Ramos (cell line): ENCODE data around the gene RPAIN.
"Not testable (repeated sequence)": the region's sequence is repeated elsewhere in the genome, so short reads cannot be mapped to it uniquely, and the experiment has no call there.

Source experiments
- in situ Hi-C: fragments of 300-500 bp; cut with MboI; formaldehyde crosslinking; loops from one replicate; pipeline ENCODE4 v1.14.3; 2022; ENCODE audit warnings: low sequenced_read_pairs; ENCODE audit not compliant: unreplicated experiment

The RPAIN gene

DNA sequence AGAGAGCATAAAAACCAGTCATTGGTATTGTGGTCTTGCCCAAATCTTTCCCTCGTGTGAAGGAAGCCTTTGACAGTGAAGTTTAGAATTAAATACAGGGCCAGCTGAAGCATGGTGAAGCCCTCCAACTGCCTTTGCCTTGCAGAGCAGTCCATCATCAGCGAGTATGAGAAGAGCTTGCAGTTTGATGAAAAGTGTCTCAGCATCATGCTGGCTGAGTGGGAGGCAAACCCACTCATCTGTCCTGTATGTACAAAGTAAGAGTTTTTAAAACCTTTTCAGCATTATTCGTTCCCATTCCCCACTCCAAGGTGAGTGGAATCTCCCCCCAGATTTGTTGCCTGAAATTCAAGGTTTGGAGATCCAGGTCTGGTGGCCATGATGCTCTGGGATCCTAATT, 5.8 kb downstream of the RPAIN start:
- in situ Hi-C loops: no loop called here

DNA sequence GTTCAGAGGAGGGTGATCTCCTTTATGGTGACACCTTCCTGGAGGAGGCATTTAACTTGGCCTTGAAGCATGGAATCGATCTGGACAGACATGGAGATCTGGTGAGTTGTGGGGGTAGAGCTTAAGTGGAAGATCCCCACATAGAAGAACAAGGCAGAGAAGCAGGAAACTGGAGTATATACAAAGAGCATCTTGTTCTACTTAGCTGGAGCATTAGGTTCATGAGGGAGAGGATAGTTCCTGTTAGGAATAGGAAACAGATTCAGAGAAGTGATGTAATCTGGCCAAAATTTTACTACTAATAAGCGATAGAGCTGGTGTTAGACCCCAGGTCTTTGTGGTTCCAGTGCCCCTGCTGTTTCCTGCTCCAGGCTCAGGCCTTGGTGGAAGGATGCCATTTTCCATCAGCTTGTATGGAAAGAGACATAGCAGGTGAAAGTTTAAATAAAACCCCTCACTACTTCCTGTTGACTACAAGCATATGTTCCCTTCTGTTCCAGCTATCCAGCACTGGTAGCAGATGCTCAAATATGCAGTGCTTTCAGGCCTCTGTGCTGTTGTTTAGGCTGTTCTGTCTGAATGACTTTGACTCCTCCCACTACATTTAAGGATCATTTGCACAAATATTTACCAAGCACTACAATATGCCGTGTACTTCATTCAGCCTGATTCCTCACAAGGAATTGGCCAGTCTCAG, 9.4 kb downstream of the RPAIN start:
- in situ Hi-C loops: no loop called here

DNA sequence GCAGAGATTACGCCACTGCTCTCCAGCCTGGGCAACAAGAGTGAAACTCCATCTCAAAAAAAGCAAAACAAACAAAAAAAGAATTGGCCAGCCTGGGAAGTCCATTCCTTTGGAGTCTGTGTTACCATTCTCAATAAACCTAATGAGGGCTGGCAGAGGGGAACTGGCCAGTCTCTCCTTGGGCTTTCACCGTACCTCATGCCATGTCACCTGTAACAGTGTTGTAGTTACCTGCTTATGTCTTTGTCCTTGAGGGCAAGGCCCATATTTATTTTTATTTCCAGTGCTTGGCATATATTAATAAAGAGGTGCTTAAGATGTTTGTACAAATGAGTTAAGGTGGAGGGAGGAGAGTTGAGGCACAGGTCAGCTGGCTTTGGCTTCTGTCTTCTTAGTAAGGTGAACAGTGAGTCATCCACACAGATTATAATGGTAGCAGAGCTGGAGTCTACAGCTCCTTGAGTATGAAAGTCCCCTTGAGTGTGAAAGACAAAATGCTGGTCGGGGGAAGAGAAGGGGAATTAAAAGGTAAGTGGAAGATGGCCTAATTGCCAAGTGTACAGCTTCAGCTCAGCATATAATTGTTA, 10.5 kb downstream of the RPAIN start:
- in situ Hi-C loops: no loop called here

DNA sequence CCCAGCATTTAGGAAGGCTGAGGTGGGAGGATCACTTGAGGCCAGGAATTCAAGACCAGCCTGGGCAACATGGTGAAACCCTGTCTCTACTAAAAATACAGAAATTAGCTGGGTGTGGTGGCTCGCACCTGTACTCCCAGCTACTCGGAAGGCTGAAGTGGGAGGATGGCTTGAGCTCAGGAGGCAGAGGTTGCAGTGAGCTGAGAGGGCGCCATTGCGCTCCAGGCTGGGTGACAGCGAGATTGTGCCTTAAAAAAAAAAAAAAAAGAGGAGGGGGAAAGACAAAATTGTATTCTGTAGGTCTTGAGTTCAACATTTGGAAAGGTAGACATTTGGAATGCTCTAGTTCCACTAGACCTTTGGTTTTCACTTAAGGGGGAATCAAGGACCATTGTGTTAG, 11.3 kb downstream of the RPAIN start:
- in situ Hi-C loops: not testable (repeated sequence)

DNA sequence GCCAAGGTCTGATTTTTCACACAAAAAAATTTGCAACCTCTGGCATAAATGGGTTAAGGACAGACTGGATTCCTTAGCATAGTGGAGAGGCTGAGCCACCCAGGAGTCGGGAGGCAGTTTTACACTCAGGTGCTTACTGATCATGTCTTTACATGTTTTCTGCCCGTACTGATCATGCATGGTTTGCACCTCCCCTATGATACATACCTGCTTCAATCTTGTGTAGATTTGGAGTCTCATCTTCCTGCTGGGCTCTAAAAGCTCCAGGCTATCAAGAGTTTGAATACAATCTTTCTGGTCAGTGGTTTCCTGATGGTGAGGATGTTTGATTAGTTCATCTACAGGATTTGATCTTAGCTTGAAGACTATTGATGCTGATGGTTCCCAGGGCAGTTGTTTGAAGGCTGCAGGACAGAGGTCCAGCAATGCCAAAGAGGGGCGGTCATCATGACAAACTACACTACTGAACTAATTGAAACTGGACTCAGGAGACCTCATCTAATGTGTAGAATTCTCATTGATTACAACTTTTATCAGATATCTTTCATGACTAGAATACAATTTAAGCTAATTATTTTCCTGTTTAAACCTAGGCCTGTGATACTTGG, 12.1 kb downstream of the RPAIN start:
- in situ Hi-C loops: no loop called here

DNA sequence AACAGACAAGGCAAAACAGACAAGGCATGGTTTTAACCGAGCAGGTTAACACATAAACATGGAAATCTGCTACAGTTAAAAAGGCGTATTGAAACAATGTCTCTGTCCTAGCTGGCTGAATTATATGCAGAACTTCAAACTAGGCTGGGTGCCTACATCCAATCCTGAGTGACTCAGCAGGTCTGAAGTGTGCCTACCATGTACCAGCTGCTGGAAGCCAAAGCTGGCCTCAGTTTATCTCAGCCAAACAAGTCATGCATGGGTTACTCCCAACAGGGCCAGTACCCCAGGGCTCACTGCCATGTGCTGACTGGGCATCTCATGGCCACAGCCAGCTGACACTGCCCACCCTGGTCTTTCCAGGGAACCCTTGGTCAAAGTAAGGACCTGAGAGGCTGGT, 15.0 kb downstream of the RPAIN start:
- in situ Hi-C loops: no loop called here

DNA sequence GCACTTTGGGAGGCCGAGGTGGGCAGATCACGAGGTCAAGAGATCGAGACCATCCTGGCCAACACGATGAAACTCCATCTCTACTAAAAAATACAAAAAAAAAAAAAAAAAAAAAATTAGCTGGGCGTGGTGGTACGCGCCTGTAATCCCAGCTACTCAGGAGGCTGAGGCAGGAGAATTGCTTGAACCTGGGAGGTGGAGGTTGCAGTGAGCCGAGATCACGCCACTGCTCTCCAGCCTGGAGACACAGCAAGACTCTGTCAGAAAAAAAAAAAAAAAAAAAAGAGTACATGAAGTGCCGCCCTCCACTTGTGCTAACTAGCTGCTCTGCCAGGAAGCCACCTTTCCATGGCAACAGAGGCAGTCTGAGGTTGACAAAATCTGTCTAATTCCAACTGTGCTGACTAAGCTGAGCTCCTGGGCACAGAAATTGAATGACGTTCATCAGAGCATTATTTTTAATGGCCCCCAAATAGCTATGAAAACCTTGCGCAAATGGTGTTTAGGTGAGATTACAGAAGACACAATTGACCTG, 15.9 kb downstream of the RPAIN start:
- in situ Hi-C loops: not testable (repeated sequence)

DNA sequence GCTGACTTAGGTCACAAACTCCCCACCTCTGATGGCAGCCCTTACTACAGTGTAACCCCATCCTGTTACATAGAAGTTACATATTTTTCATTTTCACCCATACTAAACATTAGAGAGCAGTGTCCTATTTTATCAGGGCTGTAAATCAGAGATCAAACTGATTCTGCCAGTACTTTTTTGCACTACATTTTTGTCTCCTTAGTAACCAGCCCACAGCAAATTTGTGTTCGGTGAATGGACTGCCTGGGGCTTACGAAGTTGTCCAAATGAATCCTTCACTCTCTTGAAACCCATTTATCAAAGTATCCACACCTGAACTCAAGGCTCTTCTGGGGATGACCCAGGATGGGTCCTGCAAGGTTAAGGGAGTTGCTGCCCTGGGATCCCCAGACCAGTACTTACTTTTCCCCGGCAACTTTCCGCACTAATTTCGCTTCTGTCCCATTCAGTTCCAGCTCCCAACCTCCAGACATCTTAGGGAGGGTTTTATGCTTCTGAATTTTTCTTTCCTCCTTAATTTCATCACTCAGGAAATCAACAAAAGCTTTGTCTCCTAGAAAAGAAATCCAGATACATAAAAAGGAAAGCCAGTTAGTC, 17.8 kb downstream of the RPAIN start:
- in situ Hi-C loops: no loop called here

DNA sequence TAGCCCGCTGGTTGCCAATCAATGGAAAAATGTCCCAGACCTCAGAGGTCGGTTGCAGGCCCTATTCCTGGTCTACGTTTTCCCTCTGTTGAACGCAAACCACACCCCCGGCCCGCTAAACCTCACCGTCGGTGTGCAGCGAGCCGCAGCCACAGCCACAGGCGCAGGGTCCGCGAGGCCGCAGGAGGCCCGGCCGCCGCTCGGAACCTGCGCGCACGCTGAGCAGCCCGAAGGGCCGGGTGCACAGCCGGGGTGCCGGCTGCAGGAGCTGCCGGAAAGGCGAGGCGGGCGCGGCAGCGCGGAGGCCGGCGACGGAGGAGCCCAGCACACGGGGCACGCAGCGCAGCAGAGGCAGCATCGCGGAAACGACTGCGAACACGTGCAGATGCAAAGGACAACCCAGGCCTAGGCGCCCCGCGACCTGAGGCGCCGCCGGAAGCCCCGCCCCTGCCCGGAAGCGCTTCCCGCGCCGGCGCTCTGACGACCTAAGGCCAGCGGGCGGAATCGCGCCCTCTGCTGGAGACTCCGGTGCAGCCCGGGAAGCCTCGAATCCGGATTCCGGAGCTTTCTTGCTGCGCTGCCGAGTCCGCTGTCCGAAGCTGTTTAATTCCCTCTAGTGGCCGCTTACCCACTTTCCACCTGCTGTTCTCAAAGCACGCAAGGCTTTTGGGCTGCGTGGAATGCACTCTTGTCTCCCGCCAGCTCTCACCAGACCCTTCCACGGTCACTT, 18.9 kb downstream of the RPAIN start, which contains the start of gene C1QBP:
Gene C1QBP (minus strand): TSS at position 440 of the 730 bp plus-strand sequence. CDS start 82 bp downstream, at position 358.
- in situ Hi-C loops: no loop called here

DNA sequence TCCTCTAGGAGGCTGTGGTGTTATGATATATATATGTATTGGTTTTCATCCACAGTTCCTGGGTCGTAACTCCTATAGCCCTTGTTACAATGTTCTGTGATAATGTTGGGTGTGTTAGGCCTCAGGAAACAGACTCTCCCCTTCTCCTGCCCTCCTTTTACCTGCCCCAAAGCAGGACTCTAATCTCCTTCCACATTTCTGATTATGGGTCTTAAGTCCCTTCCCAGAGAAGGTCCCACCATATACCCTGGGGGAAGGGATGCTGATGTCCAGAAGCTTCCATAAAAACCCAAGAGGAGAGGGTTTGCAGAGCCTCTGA, 19.4 kb downstream of the RPAIN start:
- in situ Hi-C loops: no loop called here

DNA sequence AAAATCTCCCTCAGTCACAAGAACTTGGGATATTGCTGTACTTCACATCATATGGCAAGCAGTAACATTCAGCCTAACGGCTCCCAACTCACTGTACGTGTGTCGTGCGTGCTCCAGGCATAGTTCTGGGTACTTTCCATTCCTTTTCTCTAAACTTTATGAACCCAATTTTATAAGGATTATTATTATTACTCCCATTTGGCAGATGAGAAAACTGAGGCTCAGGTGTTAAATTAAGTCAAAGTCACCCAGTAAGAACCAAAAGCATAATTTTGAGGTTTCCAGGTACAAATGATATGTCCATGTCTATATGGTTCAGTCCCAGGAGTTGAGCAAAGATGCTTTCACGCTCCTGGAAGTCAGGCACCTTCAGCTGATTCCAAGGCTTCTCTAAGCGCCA, 23.7 kb downstream of the RPAIN start:
- in situ Hi-C loops: no loop called here

DNA sequence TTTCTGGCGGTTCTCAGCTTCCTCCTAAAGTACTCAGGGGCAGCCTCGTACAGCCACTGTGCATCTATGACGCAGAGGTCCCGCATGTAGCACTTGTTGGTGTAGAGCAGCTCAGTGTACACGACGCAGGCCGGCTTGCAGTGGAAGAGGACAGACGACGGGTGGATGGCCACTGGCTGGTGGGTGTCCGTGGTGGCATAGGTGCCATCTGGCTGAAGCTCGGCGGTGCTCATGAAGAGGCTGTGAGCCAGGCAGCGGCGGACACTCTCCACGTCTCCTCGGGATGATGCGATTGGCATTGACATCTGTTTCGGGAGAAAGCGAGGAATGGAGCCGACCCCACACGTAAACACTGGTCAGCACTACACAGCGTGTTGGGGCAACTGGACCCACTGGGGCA, 24.2 kb downstream of the RPAIN start:
- in situ Hi-C loops: no loop called here

DNA sequence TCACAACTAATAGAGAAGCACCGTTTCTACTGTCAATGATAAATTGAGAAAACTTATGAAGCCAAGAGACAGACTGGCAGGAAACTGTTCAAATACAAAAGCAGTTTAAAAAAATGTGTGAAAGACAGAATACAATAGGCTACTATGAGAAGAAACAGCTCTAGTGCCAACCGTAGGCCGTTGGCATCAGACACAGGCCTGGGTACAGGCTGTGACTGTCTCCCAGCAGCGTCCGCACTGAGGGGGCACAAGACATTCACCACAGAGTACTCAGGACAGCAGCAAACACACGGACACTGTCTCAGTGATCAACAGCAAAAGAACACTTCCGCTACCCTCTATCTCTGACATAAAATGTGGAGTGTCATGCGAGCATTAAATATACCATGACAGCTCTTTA, 26.8 kb downstream of the RPAIN start:
- in situ Hi-C loops: no loop called here

DNA sequence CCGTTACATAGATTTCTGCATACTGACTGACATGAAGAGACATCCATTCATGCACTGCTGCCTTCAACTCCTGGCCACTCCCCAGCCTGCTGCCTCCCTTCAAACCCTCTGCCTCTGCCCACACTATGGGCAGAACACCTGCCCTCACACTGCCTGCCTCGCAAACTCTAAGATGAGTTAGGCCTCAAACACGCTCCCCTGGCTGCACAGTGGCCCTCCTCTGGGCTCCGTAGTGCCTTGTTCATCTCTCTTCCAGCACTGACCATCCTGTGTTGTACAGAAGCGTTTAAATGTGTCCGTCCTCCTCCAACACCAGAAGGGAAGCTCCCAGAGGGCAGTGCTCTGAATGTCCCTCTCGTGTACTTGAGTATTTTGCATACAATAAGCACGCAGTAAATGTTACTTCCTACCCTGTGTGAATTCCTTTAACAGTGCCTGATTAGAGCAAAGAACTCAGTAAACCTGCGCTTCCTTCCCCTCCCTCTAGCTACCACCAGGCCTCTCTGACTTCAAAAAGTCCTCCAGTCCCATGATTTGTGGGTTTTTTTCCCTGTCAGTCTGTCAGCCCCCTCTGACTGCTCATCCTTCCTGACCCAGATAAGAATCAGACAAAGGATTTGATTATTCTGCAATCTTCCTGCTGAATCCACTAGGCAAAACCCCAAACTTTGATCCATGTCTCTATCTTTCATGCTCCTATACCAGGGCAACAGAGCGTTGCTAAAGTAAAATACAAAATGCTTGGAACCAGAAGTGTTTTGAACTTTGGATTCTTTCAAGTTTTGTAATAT, 44.9 kb downstream of the RPAIN start:
- in situ Hi-C loops: no loop called here

DNA sequence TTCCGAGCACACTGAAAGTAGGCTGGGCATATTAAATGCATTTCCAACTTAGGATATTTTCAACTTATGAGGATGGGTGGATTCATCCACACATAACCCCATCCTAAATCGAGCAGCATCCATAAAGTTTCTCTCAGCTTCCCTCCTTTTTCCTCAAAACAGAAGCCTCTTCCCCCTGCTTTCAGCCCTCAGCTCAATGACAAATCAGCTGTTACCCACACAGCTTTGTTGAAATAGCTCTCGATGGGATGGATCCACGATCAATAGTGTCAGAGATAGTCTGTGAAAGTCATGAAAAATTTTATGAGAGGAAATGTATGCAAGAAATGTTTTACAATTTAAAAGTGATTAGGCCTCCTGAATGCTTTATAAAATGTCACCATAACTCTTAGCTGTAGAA, 46.3 kb downstream of the RPAIN start:
- in situ Hi-C loops: no loop called here

DNA sequence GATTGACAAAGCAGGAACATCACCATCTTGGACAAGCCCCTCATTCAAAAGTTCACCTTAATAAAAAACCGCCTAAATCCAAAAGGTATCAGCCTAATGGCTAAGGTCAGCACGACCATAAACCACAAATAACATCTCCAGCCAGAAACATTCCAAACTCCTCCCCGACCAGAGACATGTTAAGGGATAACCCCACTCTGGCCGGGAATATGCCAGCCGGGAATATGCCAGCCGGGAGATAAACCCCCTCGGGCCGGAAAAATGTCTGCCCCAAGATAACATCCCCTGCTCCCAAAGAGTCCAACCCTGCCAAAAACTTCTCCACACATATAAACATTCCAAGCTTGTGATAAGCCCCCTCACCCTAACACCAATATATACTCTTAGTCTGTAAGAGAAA, 47.4 kb downstream of the RPAIN start:
- in situ Hi-C loops: no loop called here

DNA sequence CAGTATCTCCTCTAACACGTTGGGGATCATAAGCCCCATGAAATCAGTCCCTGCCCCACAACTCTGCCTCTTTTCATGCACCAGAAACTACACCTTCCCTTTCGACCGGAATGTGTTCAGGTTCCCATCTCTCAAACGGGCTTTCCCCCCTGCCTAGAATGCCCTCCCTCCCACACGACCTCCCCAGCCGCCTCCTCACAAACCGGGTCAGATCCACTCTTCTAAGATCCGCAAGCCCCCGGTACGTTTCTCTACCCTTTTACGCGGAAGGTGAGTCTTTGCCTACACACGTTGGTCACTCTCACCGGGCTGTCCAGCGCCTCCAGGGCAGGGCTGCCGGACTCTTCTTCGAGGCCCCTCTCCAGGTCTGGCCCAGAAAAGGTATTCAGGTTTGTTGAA, 48.1 kb downstream of the RPAIN start:
- in situ Hi-C loops: no loop called here

DNA sequence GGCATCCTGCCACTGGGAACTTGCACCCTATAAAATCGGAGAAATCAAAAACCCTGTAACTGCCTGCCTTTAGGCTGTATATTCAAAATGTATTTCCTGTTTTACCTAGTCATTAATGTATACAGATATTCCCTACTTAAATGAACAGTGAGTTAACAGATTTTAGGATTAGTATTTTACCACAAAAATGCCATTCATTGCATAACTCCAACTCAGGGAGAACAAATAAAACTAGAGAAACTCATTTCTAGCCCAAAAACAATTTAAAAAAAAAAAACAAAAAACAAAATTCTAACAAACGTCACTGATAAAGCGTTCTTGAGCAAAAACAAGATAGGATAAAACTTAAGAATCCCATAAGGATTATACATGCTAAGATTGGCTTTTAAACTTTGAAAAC, 52.5 kb downstream of the RPAIN start:
- in situ Hi-C loops: no loop called here

DNA sequence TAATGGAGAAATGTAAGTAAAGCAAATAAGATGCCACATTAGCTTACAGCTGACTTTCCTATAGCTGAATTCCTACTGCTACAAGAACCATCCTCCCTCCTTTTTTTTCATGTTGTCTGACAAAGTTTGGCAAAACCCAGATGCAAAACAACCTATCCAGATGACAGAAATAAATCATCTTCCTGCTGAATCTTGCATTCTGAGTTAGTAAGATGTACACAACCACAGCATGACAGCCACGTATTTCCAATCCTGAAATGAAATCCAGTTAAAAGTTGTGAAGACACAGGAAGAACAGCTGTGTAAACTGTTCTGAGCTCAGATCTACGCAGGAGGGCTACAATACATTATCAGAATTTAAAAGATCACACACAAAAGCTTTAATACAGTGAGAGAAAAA, 53.9 kb downstream of the RPAIN start:
- in situ Hi-C loops: no loop called here

DNA sequence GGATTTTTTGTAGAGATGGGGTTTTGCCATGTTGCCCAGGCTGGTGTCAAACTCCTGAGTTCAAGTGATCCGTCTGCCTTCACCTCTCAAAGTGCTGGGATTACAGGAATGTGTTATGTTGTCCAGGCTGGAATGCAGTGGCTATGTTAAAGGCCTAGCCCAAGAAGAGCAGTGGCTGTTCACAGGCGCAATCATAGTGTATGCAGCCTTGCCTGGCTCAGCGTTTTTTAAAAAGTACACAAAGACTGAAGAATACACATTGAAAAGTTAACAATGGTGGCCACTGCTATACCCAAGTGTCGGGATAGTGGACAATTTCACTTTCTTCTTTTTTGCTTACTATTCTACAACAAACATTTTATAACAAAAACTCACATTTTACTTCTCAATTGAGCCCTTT, 59.0 kb downstream of the RPAIN start:
- in situ Hi-C loops: no loop called here
